ENCODE data around the gene TIMM13. TPM values are rescaled to one million over a fixed set of nuclear protein-coding genes. Genes with fewer than 3 reads are reported as not detected.

Gene TIMM13
- total and polyA plus RNA-seq, 9 of the 15 experiments (the other 6 are each of a cell fraction or from before 2014, with no cell fraction given): 17.6 to 215 (median 71.8) TPM

- TF ChIP-seq ZNF609 (CRISPR knock-in tag; IDR thresholded peaks at IDR 0.05; ENCODE audit: borderline replicate concordance) (no peak), ZFP36 (IDR thresholded peaks at IDR 0.05; ENCODE audit: low read depth, low read length, partially characterized antibody) (peak; percentile 60), ZC3H8 (IDR thresholded peaks at IDR 0.05) (no peak), ELF2 (CRISPR knock-in tag; IDR thresholded peaks at IDR 0.05) (no peak), CTBP1 (IDR thresholded peaks at IDR 0.05; ENCODE audit: borderline replicate concordance) (peak; percentile 55), HOMEZ (CRISPR knock-in tag; IDR thresholded peaks at IDR 0.05) (no peak), ZBTB17 (CRISPR knock-in tag; IDR thresholded peaks at IDR 0.05) (no peak), MAFF (IDR thresholded peaks at IDR 0.05; ENCODE audit: low read length) (peak; percentile 52; the same call in 1 of the 2 replicates), ATF7 (IDR thresholded peaks at IDR 0.05) (peak; percentile 41; the same call in 1 of the 2 replicates), KDM1A (IDR thresholded peaks at IDR 0.05) (peak in 1 of 2 experiments; percentile 56; a peak in 2 of 4 replicates), E2F4 (CRISPR knock-in tag; IDR thresholded peaks at IDR 0.05; ENCODE audit: low read depth) (no peak), ATF1 (CRISPR knock-in tag; IDR thresholded peaks at IDR 0.05) (no peak), ATF1 (tag; IDR thresholded peaks at IDR 0.05) (peak; percentile 18; the same call in 1 of the 2 replicates), NFE2 (IDR thresholded peaks at IDR 0.05; ENCODE audit: low read depth) (peak; percentile 70), L3MBTL2 (IDR thresholded peaks at IDR 0.05) (peak; percentile 59; the same call in 1 of the 2 replicates), FOXK2 (conservative IDR thresholded peaks at IDR 0.05 in 1 of 2, IDR thresholded peaks at IDR 0.05 in 1 of 2; ENCODE audit: low read depth in 2 of 2) (no peak), ZBTB7A (IDR thresholded peaks at IDR 0.05; ENCODE audit: borderline replicate concordance, control insufficient read depth, low read depth, low read length) (peak; percentile 66; the same call in 1 of the 2 replicates), NR2F6 (CRISPR knock-in tag; IDR thresholded peaks at IDR 0.05) (no peak), BACH1 (tag; IDR thresholded peaks at IDR 0.05) (peak; percentile 56; the same call in 1 of the 2 replicates), DPF2 (IDR thresholded peaks at IDR 0.05) (peak; percentile 20; the same call in 1 of the 2 replicates), JUND (IDR thresholded peaks at IDR 0.05; ENCODE audit: borderline replicate concordance, low read depth, low read length) (peak; percentile 64; the same call in 1 of the 2 replicates), JUND (tag; IDR thresholded peaks at IDR 0.05; ENCODE audit: borderline replicate concordance, low read depth, low read length) (no peak; the same call in 1 of the 3 replicates), HIVEP1 (CRISPR knock-in tag; IDR thresholded peaks at IDR 0.05) (no peak)
These were observed 41.9 kb upstream of the TIMM13 start (continued) for GRCh38 chr19:2469102-2469914.

Measured in K562 (cell line).